ENCODE measurements around the gene FAM53A. TPM values are rescaled to one million over a fixed set of nuclear protein-coding genes. Genes with fewer than 3 reads are reported as not detected.

FAM53A gene
- polyA plus RNA-seq, 2 donors = 1.2 to 1.3 TPM

DNA sequence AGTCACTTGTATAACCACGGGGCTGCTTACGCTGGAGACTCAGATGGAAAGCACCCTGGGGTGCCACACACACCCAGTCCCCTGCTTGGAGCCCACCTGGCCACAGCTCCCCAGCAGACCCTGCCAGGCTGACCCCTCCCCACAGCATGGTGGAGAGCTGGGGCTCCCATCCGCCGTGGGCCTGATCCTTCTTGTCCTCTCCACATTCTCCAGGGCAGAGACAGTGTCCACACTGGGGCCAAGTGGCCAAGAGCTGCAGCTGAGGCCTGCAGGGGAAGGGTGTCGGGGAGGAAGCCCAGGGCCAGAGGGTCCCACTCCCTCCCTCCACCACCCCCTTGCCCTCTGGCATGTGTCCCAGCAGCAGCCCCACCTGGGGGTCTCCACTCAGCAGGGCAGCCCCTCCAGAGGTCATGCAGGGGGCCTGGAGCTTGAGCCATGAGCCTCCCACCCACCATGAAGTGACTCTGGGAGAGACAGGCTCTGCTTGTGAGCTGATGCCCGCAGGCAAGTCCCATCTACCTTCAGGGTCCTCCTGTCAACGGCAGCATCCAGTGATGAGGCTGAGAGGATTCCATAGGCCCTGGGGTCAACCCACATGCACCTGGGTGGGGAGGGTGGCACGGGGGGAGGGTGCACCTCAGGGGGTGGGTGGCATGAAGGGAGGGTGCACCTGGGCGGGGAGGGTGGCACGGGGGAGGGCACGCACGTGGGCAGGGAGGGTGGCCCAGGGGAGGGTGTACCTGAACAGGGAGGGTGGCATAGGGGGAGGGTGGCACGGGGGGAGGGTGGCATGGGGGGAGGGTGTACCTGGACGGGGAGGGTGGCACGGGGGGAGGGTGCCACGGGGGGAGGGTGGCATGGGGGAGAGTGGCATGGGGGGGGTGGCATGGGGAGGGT, 56.4 kb downstream of the FAM53A start:
- Histone ChIP-seq H3K4me1 (ENCODE audit: control insufficient read depth in 2 of 2, insufficient read depth in 2 of 2, low read length in 1 of 2) (no peaks in the 10 kb centered on the region), H3K27ac (ENCODE audit: low read depth in 2 of 2, low read length in 1 of 2) (no peak overlapping the region), H3K4me3 (ENCODE audit: low read depth in 1 of 2, low read length in 2 of 2) (no peak overlapping the region), H3K9me3 (ENCODE audit: control insufficient read depth in 2 of 2, insufficient read depth in 1 of 2, low read depth in 1 of 2, low read length in 1 of 2) (no peaks in the 10 kb centered on the region), H3K36me3 (ENCODE audit: control insufficient read depth in 2 of 2, insufficient read depth in 2 of 2, low read length in 1 of 2) (no peaks in the 10 kb centered on the region), H3K27me3 (ENCODE audit: control insufficient read depth in 1 of 2, insufficient read depth in 2 of 2, low read length in 2 of 2) (no peaks in the 10 kb centered on the region)
- WGBS, 2 donors = 81 to 83% methylated on average over 13 to 16 of the region's 16 CpGs

DNA sequence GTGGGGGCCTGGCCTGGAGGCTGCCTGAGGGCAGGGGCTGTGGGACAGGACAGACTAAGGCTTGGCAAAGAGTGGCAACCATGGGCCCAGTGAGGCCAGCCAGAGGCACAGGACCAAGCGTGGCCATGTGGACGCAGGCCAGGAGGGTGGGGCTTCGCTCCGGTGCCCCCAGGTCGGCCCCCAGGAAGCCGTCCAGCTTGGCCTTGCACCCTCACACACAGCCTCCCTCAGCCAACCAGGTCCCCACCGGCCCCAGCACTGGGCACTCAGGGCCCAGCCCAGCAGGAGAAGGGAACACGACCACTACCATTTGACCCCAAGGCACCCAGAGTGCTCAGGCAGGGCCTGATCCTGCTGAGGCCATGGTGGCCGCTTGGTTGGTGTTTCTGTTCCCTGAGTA, 57.2 kb downstream of the FAM53A start:
- no peaks in the 10 kb centered on the region for H3K36me3 ChIP-seq (ENCODE audit: control insufficient read depth in 2 of 2, insufficient read depth in 2 of 2, low read length in 1 of 2)
- no peak overlapping the region for H3K4me3 ChIP-seq (ENCODE audit: low read depth in 1 of 2, low read length in 2 of 2)
- no peaks in the 10 kb centered on the region for H3K27me3 ChIP-seq (ENCODE audit: control insufficient read depth in 1 of 2, insufficient read depth in 2 of 2, low read length in 2 of 2)
- H3K9me3 ChIP-seq (ENCODE audit: control insufficient read depth in 2 of 2, insufficient read depth in 1 of 2, low read depth in 1 of 2, low read length in 1 of 2) = no peaks in the 10 kb centered on the region
- H3K4me1 ChIP-seq (ENCODE audit: control insufficient read depth in 2 of 2, insufficient read depth in 2 of 2, low read length in 1 of 2) = no peaks in the 10 kb centered on the region
- WGBS, 2 donors = 87 to 97% methylated on average over 8 to 9 of the region's 9 CpGs
- H3K27ac ChIP-seq (ENCODE audit: low read depth in 2 of 2, low read length in 1 of 2) = no peak overlapping the region

- 84 to 90% methylated on average over 13 to 16 of the region's 16 CpGs for WGBS, 2 donors
- no peaks in the 10 kb centered on the region for H3K27me3 ChIP-seq (ENCODE audit: control insufficient read depth in 1 of 2, insufficient read depth in 2 of 2, low read length in 2 of 2)
- no peak overlapping the region for H3K4me3 ChIP-seq (ENCODE audit: low read depth in 1 of 2, low read length in 2 of 2)
- no peaks in the 10 kb centered on the region for H3K9me3 ChIP-seq (ENCODE audit: control insufficient read depth in 2 of 2, insufficient read depth in 1 of 2, low read depth in 1 of 2, low read length in 1 of 2)
- H3K36me3 ChIP-seq (ENCODE audit: control insufficient read depth in 2 of 2, insufficient read depth in 2 of 2, low read length in 1 of 2) = no peaks in the 10 kb centered on the region
- no peak overlapping the region for H3K27ac ChIP-seq (ENCODE audit: low read depth in 2 of 2, low read length in 1 of 2)
- no peaks in the 10 kb centered on the region for H3K4me1 ChIP-seq (ENCODE audit: control insufficient read depth in 2 of 2, insufficient read depth in 2 of 2, low read length in 1 of 2)
These were observed 58.0 kb downstream of the FAM53A start for GRCh38 chr4:1626151-1626550.

DNA sequence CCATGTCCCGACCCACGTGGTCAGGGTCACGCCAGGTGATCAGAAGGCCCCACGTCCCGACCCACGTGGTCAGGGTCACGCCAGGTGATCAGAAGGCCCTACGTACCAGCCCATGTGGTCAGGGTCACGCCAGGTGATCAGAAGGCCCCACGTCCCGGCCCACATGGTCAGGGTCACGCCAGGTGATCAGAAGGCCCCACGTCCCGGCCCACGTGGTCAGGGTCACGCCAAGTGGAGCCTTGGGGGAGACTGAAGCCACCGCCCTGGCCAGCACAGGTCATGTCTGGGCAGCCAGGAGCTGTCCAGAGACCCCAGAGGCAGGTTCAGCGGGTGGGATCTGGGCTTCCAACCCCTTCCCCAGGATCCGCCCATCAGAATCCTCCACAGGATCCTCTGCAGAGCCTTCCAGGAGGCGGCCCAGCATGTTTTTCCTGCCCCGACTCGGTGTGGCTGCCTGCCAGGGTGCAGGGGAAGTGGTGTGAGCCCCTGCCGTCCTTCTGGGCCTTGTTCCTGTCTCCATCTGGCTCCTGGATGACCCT, 58.4 kb downstream of the FAM53A start:
- no peak overlapping the region for H3K4me3 ChIP-seq (ENCODE audit: low read depth in 1 of 2, low read length in 2 of 2)
- H3K4me1 ChIP-seq (ENCODE audit: control insufficient read depth in 2 of 2, insufficient read depth in 2 of 2, low read length in 1 of 2) = no peaks in the 10 kb centered on the region
- WGBS, 2 donors = 94 to 97% methylated on average over 23 of the region's 23 CpGs

DNA sequence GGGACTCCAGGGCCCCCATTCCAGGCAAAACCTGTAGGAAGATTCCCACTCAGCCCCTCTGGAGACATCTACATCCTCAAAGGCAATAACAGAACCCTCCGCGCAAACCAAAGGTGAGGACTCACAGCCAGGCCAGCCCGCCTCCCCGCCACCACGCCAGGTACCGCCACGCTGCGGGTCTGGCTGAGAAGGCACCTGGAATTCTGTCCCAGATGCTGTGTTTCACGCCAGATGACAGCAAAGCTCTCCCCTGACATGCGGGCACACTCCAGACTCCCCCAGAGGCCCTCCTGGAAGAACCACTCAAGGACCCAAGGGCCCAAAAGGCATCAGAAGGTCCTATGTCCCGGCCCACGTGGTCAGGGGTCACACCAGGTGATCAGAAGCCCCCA, 59.6 kb downstream of the FAM53A start:
- 95 to 96% methylated on average over 12 of the region's 12 CpGs for WGBS, 2 donors
- no peaks in the 10 kb centered on the region for H3K9me3 ChIP-seq (ENCODE audit: control insufficient read depth in 2 of 2, insufficient read depth in 1 of 2, low read depth in 1 of 2, low read length in 1 of 2)
- no peaks in the 10 kb centered on the region for H3K4me1 ChIP-seq (ENCODE audit: control insufficient read depth in 2 of 2, insufficient read depth in 2 of 2, low read length in 1 of 2)
- no peak overlapping the region for H3K27ac ChIP-seq (ENCODE audit: low read depth in 2 of 2, low read length in 1 of 2)
- H3K27me3 ChIP-seq (ENCODE audit: control insufficient read depth in 1 of 2, insufficient read depth in 2 of 2, low read length in 2 of 2) = no peaks in the 10 kb centered on the region
- H3K36me3 ChIP-seq (ENCODE audit: control insufficient read depth in 2 of 2, insufficient read depth in 2 of 2, low read length in 1 of 2) = no peaks in the 10 kb centered on the region
- H3K4me3 ChIP-seq (ENCODE audit: low read depth in 1 of 2, low read length in 2 of 2) = no peak overlapping the region

More for the DNA sequence above, 58.4 kb downstream of the FAM53A start:
- Histone ChIP-seq H3K36me3 (ENCODE audit: control insufficient read depth in 2 of 2, insufficient read depth in 2 of 2, low read length in 1 of 2) (no peaks in the 10 kb centered on the region), H3K27me3 (ENCODE audit: control insufficient read depth in 1 of 2, insufficient read depth in 2 of 2, low read length in 2 of 2) (no peaks in the 10 kb centered on the region), H3K9me3 (ENCODE audit: control insufficient read depth in 2 of 2, insufficient read depth in 1 of 2, low read depth in 1 of 2, low read length in 1 of 2) (no peaks in the 10 kb centered on the region), H3K27ac (ENCODE audit: low read depth in 2 of 2, low read length in 1 of 2) (no peak overlapping the region)

DNA sequence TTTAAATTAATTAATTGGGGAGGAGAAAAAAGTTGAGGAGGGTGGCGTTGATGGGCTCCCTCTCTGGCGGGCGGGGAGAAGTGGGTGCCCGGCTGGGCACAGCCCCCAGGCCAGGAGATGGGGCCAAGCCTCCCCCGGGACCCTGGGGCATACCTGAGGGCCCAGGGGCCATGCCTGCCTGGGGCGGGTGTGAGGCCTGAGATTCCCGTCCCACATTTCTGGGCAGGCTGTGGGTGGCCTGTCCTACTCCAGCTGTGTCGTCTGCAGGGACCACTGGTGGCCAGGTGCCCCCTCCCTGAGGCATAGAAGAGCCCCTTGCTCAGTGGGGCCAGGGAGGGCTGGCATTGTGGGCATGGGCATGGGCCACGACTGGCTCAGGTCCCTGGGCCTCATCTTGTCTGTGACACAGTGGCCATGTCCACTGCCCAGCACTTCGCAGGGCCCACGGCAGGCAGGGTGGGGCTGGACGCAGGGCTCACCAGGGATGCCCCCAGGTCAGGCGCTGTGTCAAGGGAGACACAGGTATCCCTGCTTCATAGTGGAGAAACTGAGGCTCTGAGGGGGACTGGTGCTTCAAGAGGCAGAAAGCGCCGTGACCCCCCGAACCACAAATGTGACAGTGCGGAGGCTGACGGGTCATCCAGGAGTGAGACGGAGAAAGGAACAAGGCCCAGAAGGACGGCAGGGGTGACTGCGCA, 60.1 kb downstream of the FAM53A start:
- 94 to 95% methylated on average over 21 of the region's 21 CpGs for WGBS, 2 donors
- no peaks in the 10 kb centered on the region for H3K4me1 ChIP-seq (ENCODE audit: control insufficient read depth in 2 of 2, insufficient read depth in 2 of 2, low read length in 1 of 2)

GRCh38 chr4:1623400-1623799, 60.7 kb downstream of the FAM53A start:
- WGBS, 2 donors = 91 to 93% methylated on average over 38 of the region's 38 CpGs
- H3K27ac ChIP-seq (ENCODE audit: low read depth in 2 of 2, low read length in 1 of 2) = no peak overlapping the region

More for the DNA sequence above, 60.1 kb downstream of the FAM53A start:
- no peaks in the 10 kb centered on the region for H3K36me3 ChIP-seq (ENCODE audit: control insufficient read depth in 2 of 2, insufficient read depth in 2 of 2, low read length in 1 of 2)
- H3K4me3 ChIP-seq (ENCODE audit: low read depth in 1 of 2, low read length in 2 of 2) = no peak overlapping the region
- no peaks in the 10 kb centered on the region for H3K27me3 ChIP-seq (ENCODE audit: control insufficient read depth in 1 of 2, insufficient read depth in 2 of 2, low read length in 2 of 2)
- no peaks in the 10 kb centered on the region for H3K9me3 ChIP-seq (ENCODE audit: control insufficient read depth in 2 of 2, insufficient read depth in 1 of 2, low read depth in 1 of 2, low read length in 1 of 2)
- no peak overlapping the region for H3K27ac ChIP-seq (ENCODE audit: low read depth in 2 of 2, low read length in 1 of 2)

GRCh38 chr4:1622956-1623355, 61.2 kb downstream of the FAM53A start:
- no peaks in the 10 kb centered on the region for H3K4me1 ChIP-seq (ENCODE audit: control insufficient read depth in 2 of 2, insufficient read depth in 2 of 2, low read length in 1 of 2)
- H3K4me3 ChIP-seq (ENCODE audit: low read depth in 1 of 2, low read length in 2 of 2) = no peak overlapping the region
- no peaks in the 10 kb centered on the region for H3K27me3 ChIP-seq (ENCODE audit: control insufficient read depth in 1 of 2, insufficient read depth in 2 of 2, low read length in 2 of 2)
- WGBS, 2 donors = 81 to 85% methylated on average over 17 of the region's 17 CpGs
- no peaks in the 10 kb centered on the region for H3K36me3 ChIP-seq (ENCODE audit: control insufficient read depth in 2 of 2, insufficient read depth in 2 of 2, low read length in 1 of 2)
- peaks cover 0 to 2% of the 10 kb centered on the region in 2 donors for H3K9me3 ChIP-seq (ENCODE audit: control insufficient read depth in 2 of 2, insufficient read depth in 1 of 2, low read depth in 1 of 2, low read length in 1 of 2)
- no peak overlapping the region for H3K27ac ChIP-seq (ENCODE audit: low read depth in 2 of 2, low read length in 1 of 2)

More at GRCh38 chr4:1623400-1623799, 60.7 kb downstream of the FAM53A start:
- Histone ChIP-seq H3K27me3 (ENCODE audit: control insufficient read depth in 1 of 2, insufficient read depth in 2 of 2, low read length in 2 of 2) (no peaks in the 10 kb centered on the region), H3K4me1 (ENCODE audit: control insufficient read depth in 2 of 2, insufficient read depth in 2 of 2, low read length in 1 of 2) (no peaks in the 10 kb centered on the region), H3K36me3 (ENCODE audit: control insufficient read depth in 2 of 2, insufficient read depth in 2 of 2, low read length in 1 of 2) (no peaks in the 10 kb centered on the region), H3K4me3 (ENCODE audit: low read depth in 1 of 2, low read length in 2 of 2) (no peak overlapping the region), H3K9me3 (ENCODE audit: control insufficient read depth in 2 of 2, insufficient read depth in 1 of 2, low read depth in 1 of 2, low read length in 1 of 2) (peaks cover 0 to 1% of the 10 kb centered on the region in 2 donors)

GRCh38 chr4:1622238-1622637, 61.9 kb downstream of the FAM53A start:
- Histone ChIP-seq H3K4me1 (ENCODE audit: control insufficient read depth in 2 of 2, insufficient read depth in 2 of 2, low read length in 1 of 2) (no peaks in the 10 kb centered on the region), H3K9me3 (ENCODE audit: control insufficient read depth in 2 of 2, insufficient read depth in 1 of 2, low read depth in 1 of 2, low read length in 1 of 2) (peaks cover 0 to 6% of the 10 kb centered on the region in 2 donors), H3K36me3 (ENCODE audit: control insufficient read depth in 2 of 2, insufficient read depth in 2 of 2, low read length in 1 of 2) (no peaks in the 10 kb centered on the region), H3K27ac (ENCODE audit: low read depth in 2 of 2, low read length in 1 of 2) (no peak overlapping the region), H3K4me3 (ENCODE audit: low read depth in 1 of 2, low read length in 2 of 2) (no peak overlapping the region), H3K27me3 (ENCODE audit: control insufficient read depth in 1 of 2, insufficient read depth in 2 of 2, low read length in 2 of 2) (no peaks in the 10 kb centered on the region)
- WGBS, 2 donors = 79 to 80% methylated on average over 11 of the region's 11 CpGs

Measured in esophagus (tissue), 2 donors.